HepG2 (cell line): ENCODE measurements around the gene OTOP3. TPM values are rescaled to one million over a fixed set of nuclear protein-coding genes. Genes with fewer than 3 reads are reported as not detected.

Experiments
- ATAC-seq: fragments of 200-7000 bp; cut with Tn5 transposase; 3 replicates; pipeline ENCODE4 v1.9.1; 2020; ENCODE audit warnings: mild to moderate bottlenecking, moderate library complexity
- BruUV-seq: library from RNA; stranded (reverse); fragments of 400-500 nt; replicated peaks from 2 replicates; lab custom pipeline; 2021; lab: Mats Ljungman, UMichigan
- CTCF ChIA-PET: fragments of 300-600 bp; formaldehyde crosslinking; extraction: SDS; loops from one replicate; lab custom pipeline; 2021; ENCODE audit warnings: low total read pairs, inconsistent platforms, low intra/inter-chr PET ratio; lab: Yijun Ruan, JAX
- POLR2A ChIA-PET: fragments of 350-600 bp; sonication (Branson Sonifier 250); formaldehyde crosslinking; loops from one replicate; lab custom pipeline; 2020; ENCODE audit warnings: antibody characterized with exemption, inconsistent platforms; lab: Yijun Ruan, JAX
- DNase-seq: peaks from one replicate; pipeline ENCODE4 v3.0.0-alpha.2; 2015; ENCODE audit warnings: low spot score
- FAIRE-seq: peaks from 3 replicates; lab custom pipeline; 2011; peaks lifted over from hg19 to GRCh38; lab: Jason Lieb, UNC
- H2AFZ ChIP-seq: one replicate; pipeline ENCODE4 v1.6.1; 2011; ENCODE audit warnings: low read length, inconsistent platforms
- H3K27ac ChIP-seq: fragments of 300-600 bp; 3 replicates; pipeline ENCODE4 v1.8.0; 2011; ENCODE audit warnings: mixed run types, mild to moderate bottlenecking, mixed read lengths, low read length, inconsistent platforms; ENCODE audit not compliant: insufficient read depth; ENCODE audit errors: extremely low read length
- H3K27me3 ChIP-seq, 2 experiments: fragments of 200-600 bp in 1 of 2; 2 replicates in 1 of 2; 3 replicates in 1 of 2; pipeline versions ENCODE4 v1.6.0 to v1.8.0; 2011; ENCODE audit warnings: low read length in 2 of 2, mild to moderate bottlenecking in 2 of 2, moderate library complexity in 2 of 2, inconsistent platforms in 1 of 2; ENCODE audit not compliant: insufficient read depth in 2 of 2, control insufficient read depth in 1 of 2
- H3K36me3 ChIP-seq, 2 experiments: fragments of 200-600 bp in 1 of 2; replicated peaks in 1 of 2; 2 replicates in 1 of 2; 3 replicates in 1 of 2; pipeline versions ENCODE4 v1.5.1 to v1.8.0; 2011; ENCODE audit warnings: low read length in 2 of 2, inconsistent platforms in 1 of 2; ENCODE audit not compliant: insufficient read depth in 2 of 2, control insufficient read depth in 1 of 2
- H3K4me1 ChIP-seq: 2 replicates; pipeline ENCODE4 v1.5.1; 2012; ENCODE audit warnings: low read length, inconsistent platforms; ENCODE audit not compliant: insufficient read depth
- H3K4me2 ChIP-seq: 2 replicates; pipeline ENCODE4 v1.6.0; 2011; ENCODE audit warnings: low read depth, low read length, inconsistent platforms
- H3K4me3 ChIP-seq, 3 experiments: fragments of 200-600 bp in 1 of 3; sonication (generic), shearing (Covaris generic) in 1 of 3; replicated peaks in 1 of 3; 2 replicates each; pipeline ENCODE4 v1.5.1; 2011 to 2016; ENCODE audit warnings: low read length in 3 of 3, inconsistent platforms in 2 of 3, low read depth in 2 of 3, mild to moderate bottlenecking in 2 of 3, control low read depth in 1 of 3, mixed read lengths in 1 of 3; ENCODE audit not compliant: insufficient read depth in 1 of 3
- H3K79me2 ChIP-seq: one replicate; pipeline ENCODE4 v1.6.1; 2011; ENCODE audit warnings: low read length, inconsistent platforms; ENCODE audit not compliant: insufficient read depth
- H3K9ac ChIP-seq: 2 replicates; pipeline ENCODE4 v1.6.0; 2011; ENCODE audit warnings: mild to moderate bottlenecking, low read depth, low read length, inconsistent platforms; ENCODE audit not compliant: insufficient read depth
- H3K9me3 ChIP-seq: 2 replicates; pipeline ENCODE4 v1.5.1; 2012; ENCODE audit warnings: mild to moderate bottlenecking, low read length
- H4K20me1 ChIP-seq: 2 replicates; pipeline ENCODE4 v1.6.0; 2011; ENCODE audit warnings: inconsistent platforms, mild to moderate bottlenecking, low read length, moderate library complexity; ENCODE audit not compliant: insufficient read depth
- CEBPG ChIP-seq: IDR thresholded peaks from 2 replicates; pipeline ENCODE4 v1.6.1; 2016
- GLI4 ChIP-seq: sonication (generic); formaldehyde crosslinking; IDR thresholded peaks from 2 replicates; pipeline ENCODE4 v1.5.1; 2020; ENCODE audit warnings: missing genetic modification reagents, mild to moderate bottlenecking, moderate library complexity, borderline replicate concordance
- HDAC1 ChIP-seq: sonication (generic); formaldehyde crosslinking; IDR thresholded peaks from 2 replicates; pipeline ENCODE4 v1.5.1; 2020; ENCODE audit warnings: mild to moderate bottlenecking, missing genetic modification reagents
- PHF8 ChIP-seq: sonication (generic); formaldehyde crosslinking; IDR thresholded peaks from 2 replicates; pipeline ENCODE4 v1.5.0; 2020; ENCODE audit warnings: missing genetic modification reagents
- POLR2AphosphoS2 ChIP-seq: IDR thresholded peaks from 2 replicates; pipeline ENCODE4 v1.6.1; 2011; ENCODE audit warnings: low read depth, low read length, improper control_type of control experiment
- RFXANK ChIP-seq: IDR thresholded peaks from 2 replicates; pipeline ENCODE4 v1.6.1; 2016
- RFXAP ChIP-seq: sonication (generic); formaldehyde crosslinking; IDR thresholded peaks from 2 replicates; pipeline ENCODE4 v1.4.0; 2020; ENCODE audit warnings: missing genetic modification reagents, borderline replicate concordance
- SIX1 ChIP-seq: sonication (generic); formaldehyde crosslinking; IDR thresholded peaks from 2 replicates; pipeline ENCODE4 v1.4.0; 2020; ENCODE audit warnings: missing genetic modification reagents, borderline replicate concordance
- SRSF1 ChIP-seq: fragments of 200-400 bp; formaldehyde crosslinking; optimal IDR thresholded peaks from 2 replicates; pipeline ENCODE3; 2017; ENCODE audit warnings: mild to moderate bottlenecking, low read depth, low read length, moderate library complexity
- ZNF354B ChIP-seq: sonication (generic); formaldehyde crosslinking; IDR thresholded peaks from 2 replicates; pipeline ENCODE4 v1.8.0; 2022; ENCODE audit warnings: mild to moderate bottlenecking, missing genetic modification reagents
- ZNF367 ChIP-seq: sonication (generic); formaldehyde crosslinking; IDR thresholded peaks from 2 replicates; pipeline ENCODE4 v1.4.0; 2020; ENCODE audit warnings: missing genetic modification reagents, borderline replicate concordance
- ZNF446 ChIP-seq: sonication (generic); formaldehyde crosslinking; IDR thresholded peaks from 2 replicates; pipeline ENCODE4 v1.5.0; 2020; ENCODE audit warnings: mild to moderate bottlenecking, missing genetic modification reagents
- ZNF776 ChIP-seq: sonication (generic); formaldehyde crosslinking; IDR thresholded peaks from 2 replicates; pipeline ENCODE4 v1.4.0; 2020; ENCODE audit warnings: mild to moderate bottlenecking, missing genetic modification reagents
- ZNF800 ChIP-seq: sonication (generic); formaldehyde crosslinking; IDR thresholded peaks from 2 replicates; pipeline ENCODE4 v1.4.0; 2020; ENCODE audit warnings: missing genetic modification reagents
- ZNF839 ChIP-seq: sonication (generic); formaldehyde crosslinking; IDR thresholded peaks from 2 replicates; pipeline ENCODE4 v1.4.0; 2020; ENCODE audit warnings: missing genetic modification reagents, mild to moderate bottlenecking, borderline replicate concordance
- WGBS: methylation state at CpG from one replicate; pipeline ENCODE4 v1.1.6; 2017; ENCODE audit warnings: low lambda C conversion rate; 5-methylcytosine and 5-hydroxymethylcytosine counted together
- in situ Hi-C: cut with HindIII; loops from 2 replicates; pipeline ENCODE4 v1.10.0; 2017; ENCODE audit warnings: low pct_unique_long_range_greater_than_20kb; ENCODE audit not compliant: extremely low pct_ligation_motif_present
- intact Hi-C: fragments of 100-400 bp; cut with micrococcal nuclease; formaldehyde crosslinking; loops from one replicate; pipeline ENCODE4 v1.10.0; 2022; ENCODE audit not compliant: unreplicated experiment
- polyA plus RNA-seq, 8 experiments: library from polyadenylated mRNA; depleted of rRNA in 3 of 8; stranded (reverse) in 7 of 8; unstranded in 1 of 8; fragments of >200 nt; fragmentation: Illumina TruSeq in 4 of 8; extraction: Trizol in 4 of 8; gene quantifications; 2 replicates each; pipeline versions ENCODE4 v1.2.1 to v1.2.3, GENCODE V29; 2011 to 2016; ENCODE audit warnings: low read depth in 4 of 8, missing spikeins in 1 of 8, mixed read lengths in 1 of 8; ENCODE audit not compliant: insufficient read depth in 1 of 8
- total RNA-seq, 5 experiments: library from RNA; depleted of rRNA; stranded (reverse); fragments of >200 nt; fragmentation: Illumina TruSeq; extraction: Trizol; gene quantifications; 2 replicates each; pipeline ENCODE4 v1.2.3, GENCODE V29; 2016; ENCODE audit warnings: low read depth in 1 of 5

OTOP3 gene
- total and polyA plus RNA-seq, 2 of the 13 experiments (the other 11 are each of a cell fraction or from before 2014, with no cell fraction given): not detected

- no peak for FAIRE-seq
- no peak overlapping the region for H3K27ac ChIP-seq
- H4K20me1 ChIP-seq: no peaks in the 10 kb centered on the region
- no TSS peak for BruUV-seq
- no peak overlapping the region for H3K9ac ChIP-seq
- TF ChIP-seq ZNF839 (CRISPR knock-in tag) (no peak), RFXANK (CRISPR knock-in tag) (no peak), ZNF354B (CRISPR knock-in tag) (no peak), ZNF800 (CRISPR knock-in tag) (no peak), ZNF776 (CRISPR knock-in tag) (no peak), RFXAP (CRISPR knock-in tag) (no peak), SIX1 (no peak), SRSF1 (no peak), ZNF446 (CRISPR knock-in tag) (no peak), ZNF367 (no peak), POLR2AphosphoS2 (no peak), PHF8 (CRISPR knock-in tag) (no peak), GLI4 (CRISPR knock-in tag) (no peak), CEBPG (CRISPR knock-in tag) (no peak), HDAC1 (CRISPR knock-in tag) (no peak)
- no peak overlapping the region for H2AFZ ChIP-seq
- no peak overlapping the region for H3K4me3 ChIP-seq
- ChIA-PET POLR2A (no interaction called here), CTCF (no interaction called here)
- DNase-seq: no peak
- ATAC-seq: no peak
- WGBS: 63% methylated on average over 19 of the region's 24 CpGs
- no peaks in the 10 kb centered on the region for H3K36me3 ChIP-seq
- H3K4me2 ChIP-seq: no peak overlapping the region
- H3K27me3 ChIP-seq: peaks cover 9 to 88% of the 10 kb centered on the region in 2 experiments; a peak in 4 of 5 replicates
- intact Hi-C loops (no loop called here), in situ Hi-C loops (no loop called here)
- no peaks in the 10 kb centered on the region for H3K9me3 ChIP-seq
- no peaks in the 10 kb centered on the region for H3K4me1 ChIP-seq
- no peaks in the 10 kb centered on the region for H3K79me2 ChIP-seq
Measured at GRCh38 chr17:74930535-74931036, 5.1 kb upstream of the OTOP3 start.
